Activated CD8-positive, alpha-beta T cell treated with anti-CD3 and anti-CD28 coated beads for 36 hours (primary cell): ENCODE results near the gene CIPC. TPM values are rescaled to one million over a fixed set of nuclear protein-coding genes. Genes with fewer than 3 reads are reported as not detected.

Experiments
- ATAC-seq: fragments of 200-7000 bp; cut with Tn5 transposase; one replicate; pipeline ENCODE4 v1.10.0; 2021; ENCODE audit warnings: mild to moderate bottlenecking, moderate library complexity
- CTCF ChIA-PET: fragments of 350-600 bp; sonication (Branson Sonifier 250); formaldehyde crosslinking; loops from one replicate; lab custom pipeline; 2021; ENCODE audit warnings: antibody characterized with exemption; lab: Charles Lee
- POLR2A ChIA-PET: fragments of 350-600 bp; sonication (Branson Sonifier 250); formaldehyde crosslinking; loops from one replicate; lab custom pipeline; 2021; ENCODE audit warnings: antibody characterized with exemption; lab: Charles Lee
- DNase-seq: peaks from one replicate; pipeline ENCODE4 v3.0.0-alpha.2; 2020
- H3K27ac Mint-ChIP-seq: one replicate; pipeline ENCODE4 v1.8.0; 2021; ENCODE audit warnings: mild to moderate bottlenecking, mixed read lengths
- H3K27me3 Mint-ChIP-seq: one replicate; pipeline ENCODE4 v1.8.0; 2021; ENCODE audit warnings: mixed read lengths
- H3K36me3 Mint-ChIP-seq: one replicate; pipeline ENCODE4 v1.8.0; 2021; ENCODE audit warnings: low read depth, mixed read lengths
- H3K4me1 Mint-ChIP-seq: one replicate; pipeline ENCODE4 v1.8.0; 2021; ENCODE audit warnings: low read depth, mixed read lengths
- H3K4me3 Mint-ChIP-seq: one replicate; pipeline ENCODE4 v1.8.0; 2021; ENCODE audit warnings: mild to moderate bottlenecking, moderate library complexity, mixed read lengths
- H3K9me3 Mint-ChIP-seq: one replicate; pipeline ENCODE4 v1.8.0; 2021; ENCODE audit warnings: mixed read lengths
- intact Hi-C: fragments of 100-400 bp; cut with micrococcal nuclease; formaldehyde crosslinking; loops from one replicate; pipeline ENCODE4 v1.10.0; 2022
- total RNA-seq, 2 experiments: library from RNA; stranded (reverse); gene quantifications; one replicate each; pipeline ENCODE4 v1.2.3, GENCODE V29; 2021
- TF ChIP-seq, protein P1 (sequence below): fragments of 200-600 bp; IDR thresholded peaks from one replicate; pipeline ENCODE4 v1.8.0; 2022; ENCODE audit warnings: antibody characterized with exemption, mild to moderate bottlenecking

The CIPC gene
- total RNA-seq, 2 experiments from 2014 or later: 8.8 to 9.6 TPM

- peaks cover 67% of the 10 kb centered on the region for H3K27me3 Mint-ChIP-seq
- DNase-seq: no peak
- ChIA-PET POLR2A (no interaction called here), CTCF (interaction anchor here (0.9 to 4.2 kb wide), 4 partner anchors 11 to 68 kb away, joined by 3 to 33 read pairs (median 6); partner anchors contain the start of gene CIPC)
- intact Hi-C loops: no loop called here
- TF ChIP-seq, protein P1, sequence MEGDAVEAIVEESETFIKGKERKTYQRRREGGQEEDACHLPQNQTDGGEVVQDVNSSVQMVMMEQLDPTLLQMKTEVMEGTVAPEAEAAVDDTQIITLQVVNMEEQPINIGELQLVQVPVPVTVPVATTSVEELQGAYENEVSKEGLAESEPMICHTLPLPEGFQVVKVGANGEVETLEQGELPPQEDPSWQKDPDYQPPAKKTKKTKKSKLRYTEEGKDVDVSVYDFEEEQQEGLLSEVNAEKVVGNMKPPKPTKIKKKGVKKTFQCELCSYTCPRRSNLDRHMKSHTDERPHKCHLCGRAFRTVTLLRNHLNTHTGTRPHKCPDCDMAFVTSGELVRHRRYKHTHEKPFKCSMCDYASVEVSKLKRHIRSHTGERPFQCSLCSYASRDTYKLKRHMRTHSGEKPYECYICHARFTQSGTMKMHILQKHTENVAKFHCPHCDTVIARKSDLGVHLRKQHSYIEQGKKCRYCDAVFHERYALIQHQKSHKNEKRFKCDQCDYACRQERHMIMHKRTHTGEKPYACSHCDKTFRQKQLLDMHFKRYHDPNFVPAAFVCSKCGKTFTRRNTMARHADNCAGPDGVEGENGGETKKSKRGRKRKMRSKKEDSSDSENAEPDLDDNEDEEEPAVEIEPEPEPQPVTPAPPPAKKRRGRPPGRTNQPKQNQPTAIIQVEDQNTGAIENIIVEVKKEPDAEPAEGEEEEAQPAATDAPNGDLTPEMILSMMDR: peak; percentile 60
- ATAC-seq: peak; percentile 23
- no peaks in the 10 kb centered on the region for H3K36me3 Mint-ChIP-seq
- no peak within 1 kb of the TSS for H3K4me3 Mint-ChIP-seq
- H3K27ac Mint-ChIP-seq: no peak within 1 kb of the TSS
- H3K4me1 Mint-ChIP-seq: peaks cover 14% of the 10 kb centered on the region
- H3K9me3 Mint-ChIP-seq: no peaks in the 10 kb centered on the region
Observed at GRCh38 chr14:77141214-77142004, 43.4 kb downstream of the CIPC start, which contains the start of gene ZDHHC22. ZDHHC22 (minus strand) TSS chr14:77141791; CDS start chr14:77139738, 2,053 bp downstream.

DNA sequence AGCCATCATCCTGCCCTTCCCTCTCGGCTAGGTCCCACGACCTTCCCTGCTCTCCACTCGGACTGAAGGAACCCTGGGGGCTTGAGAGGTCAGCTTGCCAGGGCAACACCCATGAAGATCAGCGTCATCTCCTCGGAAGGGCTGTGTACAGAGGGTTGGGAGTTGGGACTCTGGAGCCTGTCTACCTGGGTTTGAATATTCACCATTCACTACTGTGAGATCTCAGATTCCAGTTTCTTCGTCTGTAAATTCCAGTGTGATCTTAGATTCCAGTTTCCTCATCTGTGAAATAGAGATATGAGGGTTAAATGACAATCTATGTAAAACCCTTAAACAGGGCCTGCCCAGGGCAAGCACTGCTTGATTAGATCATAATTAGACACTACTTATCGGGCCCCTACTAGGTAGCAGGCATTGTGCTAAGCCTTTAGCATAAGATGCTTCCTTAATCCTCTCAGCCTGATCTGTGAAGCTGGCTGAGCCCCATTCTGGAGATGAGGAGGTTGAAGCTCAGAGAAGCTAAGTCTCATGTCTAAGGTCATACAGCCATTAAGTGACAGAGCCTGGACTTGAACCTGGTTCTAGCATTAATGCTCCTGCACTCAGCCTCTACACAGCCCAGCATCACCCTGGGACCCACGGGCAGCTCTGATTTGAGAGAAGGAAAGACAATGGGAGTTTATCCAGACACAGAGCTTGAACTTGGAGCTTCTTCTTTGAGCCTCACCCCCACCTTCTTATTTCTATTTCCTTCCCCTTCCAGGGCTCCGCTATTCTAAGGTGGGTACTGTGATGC is 44.1 kb downstream of the CIPC start:
- intact Hi-C loops: no loop called here

DNA sequence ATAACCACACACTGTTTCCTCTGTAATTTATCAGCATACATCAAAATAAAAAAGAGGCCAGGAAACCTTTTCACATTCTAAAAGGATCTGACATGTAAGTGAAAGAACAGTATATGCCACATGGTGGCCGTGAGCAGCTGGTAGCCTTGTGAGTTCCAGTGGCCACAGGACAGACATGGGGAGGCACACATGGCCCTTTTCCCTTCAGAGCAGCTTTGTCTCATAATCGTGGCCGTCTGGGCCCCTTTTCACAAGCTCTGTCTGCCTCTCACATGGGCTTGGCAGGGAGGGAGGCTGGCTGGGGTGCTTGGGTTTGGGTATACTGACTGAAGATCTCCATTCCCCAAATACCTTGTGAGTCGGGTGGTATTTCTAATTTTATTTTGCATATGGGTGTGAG is 45.0 kb downstream of the CIPC start:
- no peak overlapping the region for H3K4me3 Mint-ChIP-seq
- no peaks in the 10 kb centered on the region for H3K9me3 Mint-ChIP-seq

More for the DNA sequence above, 44.1 kb downstream of the CIPC start:
- ChIA-PET CTCF (interaction anchor here (0.9 to 4.2 kb wide), 8 partner anchors 8 to 71 kb away, joined by 3 to 33 read pairs (median 4); no protein-coding TSS in a partner anchor), POLR2A (no interaction called here)
- no peaks in the 10 kb centered on the region for H3K9me3 Mint-ChIP-seq
- peaks cover 14% of the 10 kb centered on the region for H3K4me1 Mint-ChIP-seq
- TF ChIP-seq, protein P1: no peak
- no peak for DNase-seq
- peaks cover 67% of the 10 kb centered on the region for H3K27me3 Mint-ChIP-seq
- no peaks in the 10 kb centered on the region for H3K36me3 Mint-ChIP-seq
- H3K27ac Mint-ChIP-seq: no peak overlapping the region
- no peak overlapping the region for H3K4me3 Mint-ChIP-seq
- no peak for ATAC-seq

DNA sequence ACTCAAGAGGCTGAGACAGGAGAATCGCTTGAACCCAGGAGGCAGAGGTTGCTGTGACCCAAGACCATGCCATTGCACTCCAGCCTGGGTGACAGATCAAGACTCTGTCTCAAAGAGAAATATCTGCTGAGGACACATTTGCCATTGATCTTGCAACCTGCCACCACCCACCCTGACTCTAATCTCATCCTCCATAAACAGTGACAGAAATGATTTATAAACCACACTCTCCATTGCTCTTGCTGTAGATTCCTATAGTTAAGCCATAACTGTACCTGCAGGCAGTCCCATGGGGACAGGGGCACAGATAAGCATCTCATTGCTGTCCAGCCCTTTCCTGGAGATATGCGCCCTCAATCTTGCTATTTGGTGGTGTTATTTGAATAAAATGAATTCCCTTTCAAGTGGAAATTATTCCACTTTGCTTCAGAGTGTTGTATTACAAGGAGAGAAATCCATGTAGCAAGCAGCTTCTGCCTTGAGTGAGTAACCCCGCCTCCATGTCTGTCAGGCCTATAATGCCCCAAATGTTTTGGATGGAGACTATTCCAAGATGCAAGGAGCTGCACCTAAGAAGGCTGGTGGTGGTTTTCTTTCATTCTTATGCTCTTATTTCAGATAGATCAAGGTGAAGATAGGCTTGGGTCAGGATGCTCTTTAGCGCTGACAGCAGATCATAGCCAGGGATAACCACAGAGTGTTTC is 46.5 kb downstream of the CIPC start:
- intact Hi-C loops: no loop called here
- CTCF ChIA-PET: interaction anchor here (1.7 to 4.2 kb wide), 2 partner anchors 8 to 68 kb away, joined by 6 to 33 read pairs; no protein-coding TSS in a partner anchor
- DNase-seq (no peak), ATAC-seq (no peak)
- no peaks in the 10 kb centered on the region for H3K9me3 Mint-ChIP-seq
- TF ChIP-seq, protein P1: no peak
- peaks cover 51% of the 10 kb centered on the region for H3K27me3 Mint-ChIP-seq
- H3K4me3 Mint-ChIP-seq: no peak overlapping the region
- POLR2A ChIA-PET: no interaction called here
- H3K36me3 Mint-ChIP-seq: no peaks in the 10 kb centered on the region
- H3K4me1 Mint-ChIP-seq: peaks cover 9% of the 10 kb centered on the region
- H3K27ac Mint-ChIP-seq: no peak overlapping the region

More for the DNA sequence above, 45.0 kb downstream of the CIPC start:
- CTCF ChIA-PET: interaction anchor here (1.1 to 4.2 kb wide), 6 partner anchors 9 to 70 kb away, joined by 3 to 33 read pairs (median 4); no protein-coding TSS in a partner anchor
- POLR2A ChIA-PET: no interaction called here
- Mint-ChIP-seq H3K36me3 (no peaks in the 10 kb centered on the region), H3K27me3 (peaks cover 60% of the 10 kb centered on the region), H3K27ac (no peak overlapping the region), H3K4me1 (peaks cover 14% of the 10 kb centered on the region)
- TF ChIP-seq, protein P1: no peak
- intact Hi-C loops: no loop called here
- no peak for DNase-seq
- no peak for ATAC-seq
